ENCODE measurements around the gene PELI2.

DNA sequence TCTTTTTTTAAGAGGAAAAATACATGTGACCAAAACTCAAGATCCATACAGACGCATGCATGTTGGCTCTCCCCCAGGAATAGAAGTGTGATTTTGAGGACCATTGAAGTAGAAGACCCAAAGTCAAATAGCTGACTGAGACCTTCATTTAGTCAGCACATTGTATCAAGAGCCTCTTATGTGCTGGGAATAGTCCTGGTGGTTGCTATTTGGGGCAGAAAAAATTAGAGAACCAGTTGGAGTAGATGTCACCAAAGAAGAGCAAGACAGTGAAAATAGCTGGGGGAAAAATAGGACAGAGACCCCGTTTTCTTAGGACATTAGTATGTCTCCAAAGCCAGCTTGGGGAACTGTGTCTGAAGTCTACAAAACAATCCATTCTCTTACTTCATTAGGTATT is 93.6 kb downstream of the PELI2 start:
- TF ChIP-seq, protein P1, sequence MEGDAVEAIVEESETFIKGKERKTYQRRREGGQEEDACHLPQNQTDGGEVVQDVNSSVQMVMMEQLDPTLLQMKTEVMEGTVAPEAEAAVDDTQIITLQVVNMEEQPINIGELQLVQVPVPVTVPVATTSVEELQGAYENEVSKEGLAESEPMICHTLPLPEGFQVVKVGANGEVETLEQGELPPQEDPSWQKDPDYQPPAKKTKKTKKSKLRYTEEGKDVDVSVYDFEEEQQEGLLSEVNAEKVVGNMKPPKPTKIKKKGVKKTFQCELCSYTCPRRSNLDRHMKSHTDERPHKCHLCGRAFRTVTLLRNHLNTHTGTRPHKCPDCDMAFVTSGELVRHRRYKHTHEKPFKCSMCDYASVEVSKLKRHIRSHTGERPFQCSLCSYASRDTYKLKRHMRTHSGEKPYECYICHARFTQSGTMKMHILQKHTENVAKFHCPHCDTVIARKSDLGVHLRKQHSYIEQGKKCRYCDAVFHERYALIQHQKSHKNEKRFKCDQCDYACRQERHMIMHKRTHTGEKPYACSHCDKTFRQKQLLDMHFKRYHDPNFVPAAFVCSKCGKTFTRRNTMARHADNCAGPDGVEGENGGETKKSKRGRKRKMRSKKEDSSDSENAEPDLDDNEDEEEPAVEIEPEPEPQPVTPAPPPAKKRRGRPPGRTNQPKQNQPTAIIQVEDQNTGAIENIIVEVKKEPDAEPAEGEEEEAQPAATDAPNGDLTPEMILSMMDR (IDR thresholded peaks at IDR 0.05; ENCODE audit: insufficient read depth, low read length, poor library complexity, severe bottlenecking): no peak
- TF ChIP-seq EZH2phosphoT487 (conservative IDR thresholded peaks at IDR 0.05; ENCODE audit: low read length): no peak

All from SU-DHL-6 (cell line).